ENCODE results near the gene RNF8. TPM values are rescaled to one million over a fixed set of nuclear protein-coding genes. Genes with fewer than 3 reads are reported as not detected.

RNF8 gene
- total RNA-seq, 1 donor from 2014 or later, result 22.4 TPM

DNA sequence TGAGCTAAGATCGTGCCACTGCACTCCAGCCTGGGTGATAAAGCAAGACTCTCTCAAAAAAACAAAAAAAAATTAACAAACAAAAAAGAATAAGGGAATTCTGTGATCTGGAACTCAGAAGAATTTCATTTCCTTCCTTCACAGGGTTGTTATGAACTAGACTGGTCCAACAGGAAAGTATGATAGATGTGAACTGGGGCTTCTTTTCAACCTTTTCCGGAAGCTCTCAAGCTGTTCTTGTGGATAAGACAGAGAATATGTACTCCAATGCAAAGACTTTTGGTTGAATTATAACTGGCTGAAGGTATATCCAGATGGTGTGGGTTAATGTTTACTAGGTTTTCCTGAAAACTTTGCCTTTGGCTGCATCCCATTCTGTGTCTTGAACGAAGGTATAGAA lies 5.3 kb downstream of the RNF8 start:
- FAIRE-seq, result no peak
- H3K36me3 ChIP-seq (ENCODE audit: insufficient read depth, low read length), result peaks cover 13% of the 10 kb centered on the region
- H2AFZ ChIP-seq (ENCODE audit: low read depth, low read length), result no peak overlapping the region
- Mint-ChIP-seq H3K9me3 (ENCODE audit: unreplicated experiment) (no peaks in the 10 kb centered on the region), H3K36me3 (ENCODE audit: low read depth, unreplicated experiment) (no peaks in the 10 kb centered on the region), H3K27me3 (ENCODE audit: low read depth, unreplicated experiment) (no peaks in the 10 kb centered on the region), H3K4me1 (ENCODE audit: low read depth, unreplicated experiment) (peaks cover 13% of the 10 kb centered on the region), H3K4me3 (ENCODE audit: unreplicated experiment) (no peak overlapping the region), H3K27ac (ENCODE audit: unreplicated experiment) (no peak overlapping the region)
- no peak overlapping the region for H3K9ac ChIP-seq (ENCODE audit: low read length)
- H3K79me2 ChIP-seq (ENCODE audit: insufficient read depth, low read length), result peaks cover 53% of the 10 kb centered on the region
- H4K20me1 ChIP-seq (ENCODE audit: insufficient read depth, low read length), result peaks cover 56% of the 10 kb centered on the region
- no peak overlapping the region for H3K27ac ChIP-seq (ENCODE audit: low read depth, low read length)
- no peaks in the 10 kb centered on the region for H3K27me3 ChIP-seq (ENCODE audit: insufficient read depth, low read length)
- peaks cover 6% of the 10 kb centered on the region for H3K4me1 ChIP-seq (ENCODE audit: insufficient read depth, low read length)
- no peak for DNase-seq (ENCODE audit: low read depth)
- no peak overlapping the region for H3K4me3 ChIP-seq (ENCODE audit: insufficient read depth, low read depth, low read length)
- no peak overlapping the region for H3K4me2 ChIP-seq (ENCODE audit: low read length)
- no peak for TF ChIP-seq EZH2 (IDR thresholded peaks at IDR 0.05; ENCODE audit: insufficient read depth, low read length)
- TF ChIP-seq, protein P1, sequence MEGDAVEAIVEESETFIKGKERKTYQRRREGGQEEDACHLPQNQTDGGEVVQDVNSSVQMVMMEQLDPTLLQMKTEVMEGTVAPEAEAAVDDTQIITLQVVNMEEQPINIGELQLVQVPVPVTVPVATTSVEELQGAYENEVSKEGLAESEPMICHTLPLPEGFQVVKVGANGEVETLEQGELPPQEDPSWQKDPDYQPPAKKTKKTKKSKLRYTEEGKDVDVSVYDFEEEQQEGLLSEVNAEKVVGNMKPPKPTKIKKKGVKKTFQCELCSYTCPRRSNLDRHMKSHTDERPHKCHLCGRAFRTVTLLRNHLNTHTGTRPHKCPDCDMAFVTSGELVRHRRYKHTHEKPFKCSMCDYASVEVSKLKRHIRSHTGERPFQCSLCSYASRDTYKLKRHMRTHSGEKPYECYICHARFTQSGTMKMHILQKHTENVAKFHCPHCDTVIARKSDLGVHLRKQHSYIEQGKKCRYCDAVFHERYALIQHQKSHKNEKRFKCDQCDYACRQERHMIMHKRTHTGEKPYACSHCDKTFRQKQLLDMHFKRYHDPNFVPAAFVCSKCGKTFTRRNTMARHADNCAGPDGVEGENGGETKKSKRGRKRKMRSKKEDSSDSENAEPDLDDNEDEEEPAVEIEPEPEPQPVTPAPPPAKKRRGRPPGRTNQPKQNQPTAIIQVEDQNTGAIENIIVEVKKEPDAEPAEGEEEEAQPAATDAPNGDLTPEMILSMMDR (IDR thresholded peaks at IDR 0.05; ENCODE audit: insufficient read depth, low read depth, low read length), result no peak
- H3K9me3 ChIP-seq (ENCODE audit: insufficient read depth, low read depth, low read length), result no peaks in the 10 kb centered on the region

DNA sequence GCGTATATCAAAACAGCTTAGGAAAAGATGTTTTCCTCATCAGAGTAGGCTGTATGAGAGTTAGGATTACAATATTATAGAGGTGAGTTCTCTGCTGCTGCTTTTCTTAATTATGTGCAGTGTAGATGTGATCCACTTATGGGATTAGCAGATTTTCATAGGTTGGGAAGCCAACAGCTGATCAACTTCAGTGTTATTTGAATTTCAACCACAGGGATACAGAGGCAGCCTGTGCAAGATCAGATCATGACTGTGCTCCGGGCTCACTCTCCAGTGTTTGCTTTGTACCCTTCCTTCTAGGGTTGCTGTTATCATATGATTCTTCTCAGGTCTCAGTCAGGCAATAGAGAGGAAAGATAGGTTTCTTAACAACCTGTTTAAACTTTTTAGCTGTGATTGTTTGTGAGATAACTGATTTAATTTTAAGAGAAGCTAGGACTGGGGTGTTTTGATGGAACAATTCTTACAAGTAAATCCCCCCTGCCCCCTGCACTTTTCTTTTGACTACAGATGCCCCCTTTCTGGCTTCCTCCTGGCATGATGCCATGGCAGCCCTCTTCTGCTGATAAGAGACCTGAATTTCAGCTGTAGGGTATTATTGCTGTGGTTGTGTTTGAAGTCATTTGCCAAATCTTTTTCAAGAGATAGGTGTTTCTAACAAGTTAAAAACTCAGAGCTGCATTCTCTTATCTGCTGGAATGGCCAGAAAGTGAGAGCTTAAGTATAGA lies 8.5 kb downstream of the RNF8 start:
- H3K36me3 ChIP-seq (ENCODE audit: insufficient read depth, low read length), result peaks cover 13% of the 10 kb centered on the region
- Mint-ChIP-seq H3K27me3 (ENCODE audit: low read depth, unreplicated experiment) (no peaks in the 10 kb centered on the region), H3K4me3 (ENCODE audit: unreplicated experiment) (no peak overlapping the region), H3K27ac (ENCODE audit: unreplicated experiment) (peak overlapping the region; percentile 12), H3K36me3 (ENCODE audit: low read depth, unreplicated experiment) (peaks cover 4% of the 10 kb centered on the region), H3K4me1 (ENCODE audit: low read depth, unreplicated experiment) (peaks cover 6% of the 10 kb centered on the region), H3K9me3 (ENCODE audit: unreplicated experiment) (no peaks in the 10 kb centered on the region)
- peaks cover 47% of the 10 kb centered on the region for H4K20me1 ChIP-seq (ENCODE audit: insufficient read depth, low read length)
- peaks cover 22% of the 10 kb centered on the region for H3K79me2 ChIP-seq (ENCODE audit: insufficient read depth, low read length)
- no peak for DNase-seq (ENCODE audit: low read depth)
- no peak for FAIRE-seq
- H3K4me3 ChIP-seq (ENCODE audit: insufficient read depth, low read depth, low read length), result no peak overlapping the region
- H2AFZ ChIP-seq (ENCODE audit: low read depth, low read length), result no peak overlapping the region
- H3K9me3 ChIP-seq (ENCODE audit: insufficient read depth, low read depth, low read length), result no peaks in the 10 kb centered on the region
- no peaks in the 10 kb centered on the region for H3K27me3 ChIP-seq (ENCODE audit: insufficient read depth, low read length)
- no peak overlapping the region for H3K27ac ChIP-seq (ENCODE audit: low read depth, low read length)
- no peaks in the 10 kb centered on the region for H3K4me1 ChIP-seq (ENCODE audit: insufficient read depth, low read length)
- TF ChIP-seq, protein P1 (IDR thresholded peaks at IDR 0.05; ENCODE audit: insufficient read depth, low read depth, low read length), result no peak
- TF ChIP-seq EZH2 (IDR thresholded peaks at IDR 0.05; ENCODE audit: insufficient read depth, low read length), result no peak
- H3K4me2 ChIP-seq (ENCODE audit: low read length), result no peak overlapping the region
- H3K9ac ChIP-seq (ENCODE audit: low read length), result no peak overlapping the region

DNA sequence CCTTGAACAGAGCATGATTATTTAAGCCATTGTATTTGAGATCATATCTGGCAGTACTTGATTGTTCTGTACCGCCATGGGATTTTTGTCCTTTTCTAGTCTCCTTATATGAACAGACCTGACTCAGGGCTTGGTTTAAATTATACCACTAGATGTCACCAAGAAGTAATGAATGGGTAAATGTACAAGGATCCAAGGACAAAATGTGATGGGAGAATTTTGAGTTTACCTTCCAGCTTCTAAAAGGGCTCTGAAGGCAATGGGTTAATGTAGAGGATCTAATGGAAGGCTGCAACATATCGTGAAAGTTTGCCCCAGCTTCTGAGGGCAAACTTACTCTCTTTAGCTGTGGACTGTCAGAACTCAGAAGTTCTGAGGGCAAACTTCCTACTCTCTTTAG lies 12.0 kb downstream of the RNF8 start:
- H3K27me3 Mint-ChIP-seq (ENCODE audit: low read depth, unreplicated experiment), result no peaks in the 10 kb centered on the region

More for the DNA sequence above, 12.0 kb downstream of the RNF8 start:
- H3K4me1 ChIP-seq (ENCODE audit: insufficient read depth, low read length), result peaks cover 14% of the 10 kb centered on the region
- H3K27me3 ChIP-seq (ENCODE audit: insufficient read depth, low read length), result no peaks in the 10 kb centered on the region
- H3K4me1 Mint-ChIP-seq (ENCODE audit: low read depth, unreplicated experiment), result peaks cover 18% of the 10 kb centered on the region
- H3K4me3 Mint-ChIP-seq (ENCODE audit: unreplicated experiment), result no peak overlapping the region
- H3K4me3 ChIP-seq (ENCODE audit: insufficient read depth, low read depth, low read length), result no peak overlapping the region
- H3K4me2 ChIP-seq (ENCODE audit: low read length), result no peak overlapping the region
- H3K36me3 ChIP-seq (ENCODE audit: insufficient read depth, low read length), result peaks cover 16% of the 10 kb centered on the region
- H3K27ac ChIP-seq (ENCODE audit: low read depth, low read length), result no peak overlapping the region
- peaks cover 13% of the 10 kb centered on the region for H3K36me3 Mint-ChIP-seq (ENCODE audit: low read depth, unreplicated experiment)
- H3K79me2 ChIP-seq (ENCODE audit: insufficient read depth, low read length), result no peaks in the 10 kb centered on the region
- peaks cover 31% of the 10 kb centered on the region for H4K20me1 ChIP-seq (ENCODE audit: insufficient read depth, low read length)
- H3K27ac Mint-ChIP-seq (ENCODE audit: unreplicated experiment), result no peak overlapping the region
- H3K9me3 Mint-ChIP-seq (ENCODE audit: unreplicated experiment), result peaks cover 1% of the 10 kb centered on the region
- DNase-seq (ENCODE audit: low read depth) (peak; percentile 14), FAIRE-seq (no peak)
- TF ChIP-seq EZH2 (IDR thresholded peaks at IDR 0.05; ENCODE audit: insufficient read depth, low read length), result no peak
- TF ChIP-seq, protein P1 (IDR thresholded peaks at IDR 0.05; ENCODE audit: insufficient read depth, low read depth, low read length), result peak; percentile 12
- H3K9ac ChIP-seq (ENCODE audit: low read length), result no peak overlapping the region
- H2AFZ ChIP-seq (ENCODE audit: low read depth, low read length), result no peak overlapping the region
- H3K9me3 ChIP-seq (ENCODE audit: insufficient read depth, low read depth, low read length), result no peaks in the 10 kb centered on the region
